ENCODE results near the gene MAP3K1.
"Not testable (repeated sequence)": the region's sequence is repeated elsewhere in the genome, so short reads cannot be mapped to it uniquely, and the experiment has no call there.

MAP3K1 gene

GRCh38 chr5:56814963-56815657 lies at the start of gene MAP3K1:
TSS of gene MAP3K1 (plus strand) at chr5:56815549. CDS start at chr5:56815574, 25 bp downstream.
- DNase-seq: no peak

DNA sequence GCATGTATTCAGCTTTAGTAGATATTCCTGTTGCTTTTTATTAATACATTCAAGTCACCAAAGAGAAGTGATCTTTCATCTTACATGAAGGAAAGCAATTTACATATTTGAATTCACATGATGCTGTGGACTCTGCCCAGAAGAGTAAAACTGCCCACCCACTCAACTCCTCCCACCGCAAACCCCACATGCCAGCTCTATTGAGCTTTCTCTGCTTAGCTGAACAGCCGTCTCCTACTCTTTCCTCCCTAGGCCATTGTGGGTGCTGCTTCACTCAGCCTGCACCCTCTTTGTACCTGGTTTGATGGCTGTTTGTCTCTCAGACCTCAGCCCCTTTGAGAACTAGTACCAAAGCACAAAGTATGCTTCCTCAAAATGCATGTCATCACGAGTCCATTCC lies 48.4 kb upstream of the MAP3K1 start:
- no peak for DNase-seq

DNA sequence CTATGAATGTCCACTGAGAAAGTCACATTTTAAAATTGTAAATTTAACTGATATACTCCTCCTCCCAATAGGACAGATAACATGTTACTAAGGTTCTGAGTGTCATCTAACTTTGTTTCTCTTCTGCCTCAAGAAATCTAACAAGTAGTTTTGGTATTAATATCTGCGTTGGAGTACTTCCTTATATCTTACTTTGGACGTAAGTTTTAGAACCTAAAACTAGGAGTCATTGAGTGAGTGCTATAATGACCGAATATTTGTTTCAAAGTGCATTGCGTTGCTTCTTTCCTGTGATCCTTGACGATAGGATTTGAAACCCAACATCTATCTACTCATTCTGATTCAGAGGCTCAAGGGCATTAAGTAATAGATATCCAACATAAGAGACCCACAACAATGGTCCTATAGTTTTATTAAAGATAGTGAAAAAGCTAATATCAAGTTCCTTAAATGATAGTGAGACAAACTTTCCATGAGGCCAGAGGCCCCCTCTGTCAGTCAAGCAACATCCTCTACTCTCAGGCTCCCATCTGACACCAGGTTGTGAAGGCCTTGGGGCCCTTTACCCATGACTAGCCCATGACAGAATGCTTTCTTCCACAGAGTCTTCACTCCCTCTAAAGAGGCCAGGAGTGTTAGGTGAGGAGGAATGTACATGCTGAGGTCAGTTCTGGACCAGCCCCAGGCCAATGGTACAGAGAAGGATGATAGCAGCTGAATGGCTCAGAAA lies 45.3 kb upstream of the MAP3K1 start:
- no peak for DNase-seq

DNA sequence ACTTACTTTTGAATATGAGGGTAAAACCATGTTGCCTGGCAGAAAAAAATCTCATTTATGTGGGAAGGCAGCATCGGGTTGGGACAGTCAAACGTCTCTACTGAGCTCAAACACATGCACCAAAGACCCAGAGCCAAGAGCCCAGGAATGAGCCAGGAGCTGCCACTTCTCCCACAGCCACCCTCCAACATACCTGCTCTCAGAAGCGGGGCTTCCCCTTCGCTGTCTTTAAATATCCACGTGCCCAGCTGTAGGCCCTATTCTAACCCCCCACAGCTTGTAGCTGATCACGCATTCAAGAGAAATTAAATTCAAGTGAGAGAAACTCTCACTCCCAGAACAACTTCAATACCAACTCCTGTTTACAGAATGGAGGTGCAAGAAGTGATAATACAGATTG lies 42.6 kb upstream of the MAP3K1 start:
- DNase-seq: no peak

GRCh38 chr5:56774957-56775356 lies 40.4 kb upstream of the MAP3K1 start:
- no peak for DNase-seq

GRCh38 chr5:56776212-56776846 lies 39.0 kb upstream of the MAP3K1 start:
- not testable (repeated sequence) for DNase-seq

DNA sequence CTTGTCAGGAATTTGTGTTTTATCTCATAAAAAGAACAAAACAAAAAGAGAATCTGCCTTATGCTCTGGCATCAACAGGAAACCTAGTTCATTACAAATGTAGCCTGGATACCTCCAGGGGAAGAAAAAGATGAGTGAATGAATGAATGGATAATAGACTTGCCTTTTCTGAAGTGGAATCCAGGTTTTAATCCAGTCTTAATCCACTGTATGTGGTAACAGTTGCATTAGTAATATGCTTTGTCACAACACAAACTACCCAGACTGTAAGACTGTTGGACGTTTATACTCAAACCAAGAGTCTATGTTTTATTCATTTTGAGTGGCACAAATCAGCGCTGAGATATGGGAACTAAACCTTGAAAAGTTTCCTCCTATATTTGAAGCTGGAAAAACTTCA lies 32.1 kb upstream of the MAP3K1 start:
- DNase-seq: no peak

DNA sequence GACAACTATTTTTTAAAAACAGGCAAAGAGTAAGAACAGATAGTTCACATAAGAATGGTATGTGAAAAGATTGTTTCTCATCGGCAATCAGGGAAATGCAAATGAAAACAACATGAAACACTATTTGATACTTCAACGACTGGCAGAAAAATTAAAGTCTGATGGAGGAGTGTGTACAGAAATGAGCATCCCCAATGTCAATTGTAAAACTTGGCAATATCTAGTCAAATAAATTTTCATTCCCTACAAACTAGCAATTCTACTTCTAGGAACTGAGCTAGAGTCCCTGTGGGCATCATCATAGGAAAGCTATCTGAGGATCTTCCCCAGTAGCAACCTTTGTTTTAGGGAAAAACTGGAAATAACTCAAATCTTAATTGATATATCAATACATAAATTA lies 29.0 kb upstream of the MAP3K1 start:
- no peak for DNase-seq

DNA sequence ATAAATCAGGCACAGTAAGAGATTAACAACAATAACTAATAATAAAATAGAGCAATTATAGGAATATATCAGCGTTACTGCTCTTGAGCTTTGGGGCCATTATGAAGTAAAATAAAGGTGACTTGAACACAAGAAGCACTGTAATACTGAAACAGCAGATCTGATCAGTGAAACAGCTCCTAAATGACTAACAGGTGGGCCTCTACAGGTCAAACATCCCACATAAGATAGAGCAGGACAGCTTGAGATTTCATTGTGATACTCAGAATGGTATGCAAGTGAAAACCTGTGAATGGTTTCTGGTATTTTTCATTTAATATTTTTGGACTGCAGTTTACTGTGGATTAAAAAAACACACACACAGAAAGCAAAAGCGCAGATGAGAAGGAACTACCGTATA lies 24.0 kb upstream of the MAP3K1 start:
- no peak for DNase-seq

DNA sequence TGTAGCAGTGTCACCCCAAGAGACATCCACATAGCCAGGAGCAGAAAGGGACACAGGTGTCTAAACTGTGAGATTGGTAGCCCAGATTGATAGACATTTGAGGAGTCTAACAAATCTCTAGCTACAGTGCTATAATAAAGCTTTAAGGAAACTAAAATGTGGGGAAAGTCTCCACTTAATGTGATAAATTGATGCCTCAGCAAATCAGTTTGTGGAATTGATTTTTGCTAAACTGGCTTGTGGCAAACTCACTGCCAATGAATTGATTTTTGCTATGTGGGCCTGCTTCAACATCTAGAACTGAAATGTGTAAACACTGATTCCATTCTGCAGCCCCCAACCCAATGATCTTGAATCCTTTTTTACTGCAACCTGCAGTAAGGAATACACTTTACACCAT lies 16.8 kb upstream of the MAP3K1 start:
- no peak for DNase-seq

GRCh38 chr5:56800186-56800585 lies 15.2 kb upstream of the MAP3K1 start:
- DNase-seq: no peak

DNA sequence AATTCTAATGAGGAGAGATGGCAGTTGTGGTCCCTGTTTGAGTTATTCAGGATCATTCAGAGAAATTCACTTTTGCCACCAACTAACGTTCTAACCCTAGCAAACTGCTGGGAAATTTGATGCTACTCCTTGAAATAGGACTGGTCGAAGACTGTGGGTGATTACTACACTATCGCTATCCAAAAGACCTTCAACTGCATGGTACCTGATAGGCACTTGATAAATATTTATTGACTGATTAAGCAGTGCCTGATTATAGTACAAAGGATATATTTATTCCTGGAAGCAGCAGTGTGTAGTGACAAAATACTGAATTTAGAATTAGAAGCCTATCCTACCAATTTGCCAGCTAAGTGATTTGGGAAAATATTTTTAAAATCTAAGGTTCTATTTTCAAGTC lies 14.1 kb upstream of the MAP3K1 start:
- DNase-seq: no peak

DNA sequence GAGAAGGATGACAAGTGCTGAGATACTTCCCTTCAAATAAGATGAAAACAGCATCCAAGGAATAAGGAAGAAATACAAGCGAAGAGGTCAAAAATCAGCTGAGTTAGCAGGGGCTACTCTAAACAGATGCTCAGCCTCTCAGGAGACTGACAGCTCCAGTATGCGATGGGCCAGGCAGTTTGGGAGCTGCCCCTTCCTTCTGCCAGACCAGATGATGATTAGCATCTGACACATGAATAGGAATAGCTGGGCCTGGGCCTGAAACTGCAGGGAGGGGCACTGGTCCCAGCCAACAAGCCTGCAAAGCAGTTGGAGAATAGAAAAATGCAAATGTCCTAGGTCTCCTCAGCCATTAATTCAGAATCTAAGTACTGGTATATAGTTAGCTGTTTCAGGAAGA lies 13.1 kb upstream of the MAP3K1 start:
- no peak for DNase-seq

DNA sequence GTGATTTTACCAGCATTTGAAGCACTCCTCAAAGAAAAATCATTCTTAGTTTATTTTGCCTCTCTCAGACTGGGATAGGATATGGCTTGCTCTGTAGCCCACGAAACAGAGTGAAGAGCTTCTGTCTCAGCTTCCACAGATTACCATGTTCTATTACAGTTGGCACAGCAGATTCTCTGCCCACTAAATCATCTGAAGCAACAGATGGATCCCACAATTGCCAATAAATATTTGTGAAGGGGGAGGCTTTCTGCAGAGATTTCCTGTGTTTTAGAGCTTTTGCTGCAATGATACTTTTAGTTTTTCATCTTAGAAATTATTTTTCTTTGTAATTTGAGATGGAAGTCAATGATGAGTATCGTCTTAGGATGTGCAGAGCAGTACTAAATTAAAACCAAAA lies 12.3 kb upstream of the MAP3K1 start:
- DNase-seq: no peak

- DNase-seq: no peak
Measured at GRCh38 chr5:56803894-56804293, 11.5 kb upstream of the MAP3K1 start.

GRCh38 chr5:56807679-56808078 lies 7.7 kb upstream of the MAP3K1 start:
- no peak for DNase-seq

GRCh38 chr5:56808211-56808610 lies 7.1 kb upstream of the MAP3K1 start:
- DNase-seq: no peak

DNA sequence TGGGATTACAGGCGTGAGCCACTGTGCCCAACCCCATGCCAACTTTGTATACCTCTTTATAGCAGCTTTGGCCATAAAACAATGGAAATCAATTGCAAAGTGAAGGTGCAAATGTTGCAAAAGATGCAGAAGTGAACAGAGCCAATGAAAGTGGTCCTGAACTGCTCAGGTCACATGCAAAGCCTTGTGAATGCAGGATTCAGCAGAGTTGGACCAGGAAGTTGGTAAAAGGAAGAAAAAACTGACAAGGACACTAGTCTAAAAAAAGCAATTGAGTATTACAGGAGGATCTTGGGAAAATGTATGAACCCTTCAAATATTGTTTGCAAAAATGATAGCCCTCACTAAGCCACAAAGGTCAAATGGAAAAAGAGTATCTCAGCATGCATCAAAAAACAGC lies 4.5 kb upstream of the MAP3K1 start:
- no peak for DNase-seq

- no peak for DNase-seq
Measured at GRCh38 chr5:56812110-56812509, 3.2 kb upstream of the MAP3K1 start.

GRCh38 chr5:56813302-56813701 lies 2.0 kb upstream of the MAP3K1 start:
- DNase-seq: no peak

- no peak for DNase-seq
Measured at GRCh38 chr5:56814361-56814962, 887 bp upstream of the MAP3K1 start.

- no peak for DNase-seq
Measured at GRCh38 chr5:56815658-56816545, 553 bp downstream of the MAP3K1 start.

Measured in NCI-H1417 treated with DMSO at 0.1 percent for 48 hours (cell line).